Smooth muscle cell (in vitro differentiated cells): ENCODE data around the gene GALNT15. TPM values are rescaled to one million over a fixed set of nuclear protein-coding genes. Genes with fewer than 3 reads are reported as not detected.

Experiments
- DNase-seq: peaks from one replicate; lab custom pipeline; 2025; ENCODE audit not compliant: unreplicated experiment; lab: John Stamatoyannopoulos, UW
- H2AFZ ChIP-seq: fragments of 200-600 bp; sonication (generic); 2 replicates; pipeline ENCODE4 v1.6.0; 2016; ENCODE audit warnings: antibody characterized with exemption, low read depth, mild to moderate bottlenecking
- H3F3A ChIP-seq: fragments of 200-600 bp; sonication (generic); 2 replicates; pipeline ENCODE4 v1.6.0; 2017; ENCODE audit warnings: antibody characterized with exemption, low read depth
- H3K27ac ChIP-seq: fragments of 200-600 bp; sonication (generic); 2 replicates; pipeline ENCODE4 v1.5.1; 2016; ENCODE audit warnings: low read depth, mild to moderate bottlenecking
- H3K27me3 ChIP-seq: fragments of 200-600 bp; sonication (generic); 2 replicates; pipeline ENCODE4 v1.6.1; 2016; ENCODE audit warnings: low read depth, mild to moderate bottlenecking
- H3K36me3 ChIP-seq: fragments of 200-600 bp; sonication (generic); 2 replicates; pipeline ENCODE4 v1.5.1; 2016; ENCODE audit warnings: low read depth
- H3K4me1 ChIP-seq: fragments of 200-600 bp; sonication (generic); 2 replicates; pipeline ENCODE4 v1.5.1; 2016; ENCODE audit warnings: low read depth
- H3K4me2 ChIP-seq: fragments of 200-600 bp; sonication (generic); 2 replicates; pipeline ENCODE4 v1.6.0; 2016; ENCODE audit warnings: mild to moderate bottlenecking
- H3K4me3 ChIP-seq: fragments of 200-600 bp; sonication (generic); 2 replicates; pipeline ENCODE4 v1.5.1; 2016; ENCODE audit warnings: mild to moderate bottlenecking
- H3K79me2 ChIP-seq: fragments of 200-600 bp; sonication (generic); 2 replicates; pipeline ENCODE4 v1.6.0; 2016; ENCODE audit warnings: low read depth, mild to moderate bottlenecking
- H3K9ac ChIP-seq: fragments of 200-600 bp; sonication (generic); 2 replicates; pipeline ENCODE4 v1.6.0; 2016; ENCODE audit warnings: low read depth
- H3K9me3 ChIP-seq: fragments of 200-600 bp; sonication (generic); replicated peaks from 2 replicates; pipeline ENCODE4 v1.5.1; 2016; ENCODE audit warnings: low read depth
- H4K20me1 ChIP-seq: fragments of 200-600 bp; sonication (generic); 2 replicates; pipeline ENCODE4 v1.6.0; 2016; ENCODE audit warnings: low read depth
- WGBS: methylation state at CpG from one replicate; pipeline ENCODE4 v1.1.7; 2016; ENCODE audit warnings: low lambda C conversion rate; 5-methylcytosine and 5-hydroxymethylcytosine counted together
- polyA plus RNA-seq: library from polyadenylated mRNA; unstranded; fragments of >200 nt; fragmentation: Nextera tagmentation; extraction: Ambion mirVana; gene quantifications from 2 replicates; pipeline ENCODE4 v1.2.1, GENCODE V29; 2016
- total RNA-seq: library from RNA; depleted of rRNA; stranded (reverse); fragments of >200 nt; gene quantifications from 2 replicates; pipeline ENCODE4 v1.2.3, GENCODE V29; 2014
- TF ChIP-seq, protein P1 (sequence below): fragments of 200-600 bp; sonication (generic); IDR thresholded peaks from 2 replicates; pipeline ENCODE4 v1.5.1; 2017; ENCODE audit warnings: borderline replicate concordance, mild to moderate bottlenecking, antibody characterized with exemption; ENCODE audit not compliant: insufficient read depth, poor library complexity, severe bottlenecking

The GALNT15 gene
- total and polyA plus RNA-seq, 2 experiments from 2014 or later = 0.45 to 1.3 TPM

DNA sequence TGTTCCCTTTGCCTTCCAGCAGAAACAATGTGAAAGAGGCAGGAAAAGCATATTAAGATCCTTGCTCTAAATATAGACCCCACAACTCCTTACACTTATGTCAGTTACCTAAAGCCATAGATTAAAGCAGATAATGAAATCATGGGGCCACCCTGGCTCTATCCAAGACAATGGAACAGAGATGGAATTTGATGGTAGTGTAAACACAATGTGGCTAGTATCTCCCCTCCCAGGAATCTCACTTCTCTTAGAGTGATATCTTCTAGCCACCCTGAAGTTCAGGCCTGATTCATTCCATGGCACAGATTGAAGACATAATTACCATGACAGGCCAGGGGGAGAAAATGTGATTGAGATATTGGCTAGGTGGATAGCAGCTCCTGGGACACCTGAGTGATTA is 32.6 kb downstream of the GALNT15 start:
- Histone ChIP-seq H3K36me3 (no peaks in the 10 kb centered on the region), H2AFZ (no peak overlapping the region), H4K20me1 (no peaks in the 10 kb centered on the region), H3K4me2 (no peak overlapping the region), H3K9me3 (no peaks in the 10 kb centered on the region), H3K79me2 (no peaks in the 10 kb centered on the region), H3K4me3 (no peak overlapping the region), H3F3A (no peaks in the 10 kb centered on the region), H3K27me3 (no peaks in the 10 kb centered on the region), H3K27ac (no peak overlapping the region), H3K9ac (no peak overlapping the region), H3K4me1 (peaks cover 6% of the 10 kb centered on the region)
- no peak for DNase-seq
- TF ChIP-seq, protein P1, sequence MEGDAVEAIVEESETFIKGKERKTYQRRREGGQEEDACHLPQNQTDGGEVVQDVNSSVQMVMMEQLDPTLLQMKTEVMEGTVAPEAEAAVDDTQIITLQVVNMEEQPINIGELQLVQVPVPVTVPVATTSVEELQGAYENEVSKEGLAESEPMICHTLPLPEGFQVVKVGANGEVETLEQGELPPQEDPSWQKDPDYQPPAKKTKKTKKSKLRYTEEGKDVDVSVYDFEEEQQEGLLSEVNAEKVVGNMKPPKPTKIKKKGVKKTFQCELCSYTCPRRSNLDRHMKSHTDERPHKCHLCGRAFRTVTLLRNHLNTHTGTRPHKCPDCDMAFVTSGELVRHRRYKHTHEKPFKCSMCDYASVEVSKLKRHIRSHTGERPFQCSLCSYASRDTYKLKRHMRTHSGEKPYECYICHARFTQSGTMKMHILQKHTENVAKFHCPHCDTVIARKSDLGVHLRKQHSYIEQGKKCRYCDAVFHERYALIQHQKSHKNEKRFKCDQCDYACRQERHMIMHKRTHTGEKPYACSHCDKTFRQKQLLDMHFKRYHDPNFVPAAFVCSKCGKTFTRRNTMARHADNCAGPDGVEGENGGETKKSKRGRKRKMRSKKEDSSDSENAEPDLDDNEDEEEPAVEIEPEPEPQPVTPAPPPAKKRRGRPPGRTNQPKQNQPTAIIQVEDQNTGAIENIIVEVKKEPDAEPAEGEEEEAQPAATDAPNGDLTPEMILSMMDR = no peak

DNA sequence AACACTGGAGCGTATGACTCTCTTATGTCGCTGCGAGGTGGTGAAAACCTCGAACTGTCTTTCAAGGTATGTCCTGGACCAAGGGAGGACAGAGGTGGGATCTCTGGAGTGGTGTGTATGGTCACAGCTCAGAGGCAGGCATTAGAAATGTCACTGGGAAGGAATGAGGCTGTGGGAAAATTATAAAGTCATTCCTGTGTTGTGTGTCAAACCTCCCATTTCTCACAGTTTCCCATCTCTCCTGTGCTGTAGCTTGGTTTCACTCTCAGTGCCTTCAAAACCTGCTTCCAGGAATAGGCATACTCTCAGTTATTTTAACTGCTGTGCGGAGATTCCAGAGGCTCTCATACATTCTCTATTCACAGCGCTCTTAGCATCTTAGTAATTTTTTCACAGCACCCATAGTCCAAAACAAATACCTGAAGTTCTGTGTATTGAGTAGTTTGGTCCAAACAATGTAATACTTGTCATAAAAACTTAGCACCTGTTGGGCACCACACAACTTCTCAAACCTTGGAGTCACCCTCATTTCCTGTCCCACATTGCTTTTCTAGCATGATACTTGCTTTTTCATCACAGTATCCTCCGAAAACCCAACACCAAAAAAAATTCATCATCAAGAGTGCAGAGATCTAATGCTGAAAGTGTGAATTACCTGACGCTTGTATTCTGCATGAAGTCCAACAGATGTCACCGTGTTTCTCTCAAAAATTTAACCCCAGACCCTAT is 36.9 kb downstream of the GALNT15 start:
- H3K79me2 ChIP-seq = no peaks in the 10 kb centered on the region
- no peak overlapping the region for H3K9ac ChIP-seq
- H3K27me3 ChIP-seq = no peaks in the 10 kb centered on the region
- no peak overlapping the region for H3K4me3 ChIP-seq
- H3K9me3 ChIP-seq = no peaks in the 10 kb centered on the region
- no peaks in the 10 kb centered on the region for H3K36me3 ChIP-seq
- no peaks in the 10 kb centered on the region for H3K4me1 ChIP-seq
- no peaks in the 10 kb centered on the region for H4K20me1 ChIP-seq
- no peaks in the 10 kb centered on the region for H3F3A ChIP-seq
- no peak overlapping the region for H3K4me2 ChIP-seq
- DNase-seq = no peak
- 85% methylated on average over 9 of the region's 9 CpGs for WGBS
- H3K27ac ChIP-seq = no peak overlapping the region
- no peak overlapping the region for H2AFZ ChIP-seq
- TF ChIP-seq, protein P1 = no peak

DNA sequence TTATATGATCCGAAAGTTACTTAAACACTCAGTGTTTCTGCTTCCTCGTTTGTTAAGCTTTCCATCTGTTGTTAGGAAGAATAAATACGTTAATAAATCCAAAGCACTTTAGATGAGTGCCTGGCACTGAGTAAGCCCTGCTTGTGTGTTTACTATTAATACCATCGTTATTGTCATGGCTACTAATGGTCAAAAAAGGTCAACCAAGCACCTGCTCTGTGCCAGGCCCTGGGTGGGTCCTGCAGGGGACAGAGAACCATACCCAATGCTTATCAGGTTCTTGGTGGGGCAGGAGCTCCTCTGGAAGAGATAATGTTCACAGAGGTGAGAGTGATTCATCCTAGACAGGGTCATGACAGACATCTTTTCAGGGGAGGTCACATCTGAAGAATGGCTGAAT is 39.9 kb downstream of the GALNT15 start:
- WGBS = 82% methylated on average over 4 of the region's 4 CpGs
- no peaks in the 10 kb centered on the region for H3K27me3 ChIP-seq
- no peak overlapping the region for H3K4me2 ChIP-seq
- no peaks in the 10 kb centered on the region for H3K36me3 ChIP-seq
- H3K4me3 ChIP-seq = no peak overlapping the region
- H3K79me2 ChIP-seq = no peaks in the 10 kb centered on the region
- TF ChIP-seq, protein P1 = no peak
- no peaks in the 10 kb centered on the region for H3K9me3 ChIP-seq
- no peak overlapping the region for H3K9ac ChIP-seq
- H3F3A ChIP-seq = no peaks in the 10 kb centered on the region
- no peak overlapping the region for H2AFZ ChIP-seq
- no peaks in the 10 kb centered on the region for H4K20me1 ChIP-seq
- DNase-seq = no peak
- H3K4me1 ChIP-seq = no peaks in the 10 kb centered on the region
- H3K27ac ChIP-seq = no peak overlapping the region

DNA sequence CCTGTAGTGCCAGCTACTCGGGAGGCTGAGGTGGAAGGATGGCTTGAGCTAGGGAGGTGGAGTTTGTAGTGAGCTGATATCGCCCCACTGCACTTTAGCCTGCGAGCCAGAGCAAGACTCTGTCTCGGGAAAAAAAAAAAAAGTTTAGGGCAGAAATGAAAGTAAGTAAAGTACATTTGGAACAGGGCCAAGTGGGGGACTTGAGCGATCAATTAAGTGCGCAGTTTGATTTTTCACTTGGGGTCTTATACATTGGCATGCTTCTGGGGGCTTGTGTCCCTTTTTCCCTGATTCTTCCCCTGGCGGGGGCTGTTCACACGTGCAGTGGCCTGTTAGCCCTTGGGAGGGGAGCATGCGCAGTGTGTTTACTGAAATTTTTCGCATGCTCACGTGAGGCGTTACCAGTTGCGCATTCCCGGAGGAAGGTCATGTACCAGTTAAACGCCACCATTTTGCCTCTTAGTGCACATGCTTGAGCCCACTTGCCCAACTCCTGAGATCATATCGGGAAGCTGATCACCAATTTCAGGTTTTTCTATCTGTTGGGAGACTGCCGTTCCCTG is 42.0 kb downstream of the GALNT15 start:
- no peak overlapping the region for H3K27ac ChIP-seq
- no peaks in the 10 kb centered on the region for H4K20me1 ChIP-seq
- H3F3A ChIP-seq = no peaks in the 10 kb centered on the region
- no peak for DNase-seq
- no peaks in the 10 kb centered on the region for H3K36me3 ChIP-seq
- no peaks in the 10 kb centered on the region for H3K27me3 ChIP-seq
- H3K4me2 ChIP-seq = no peak overlapping the region
- 91% methylated on average over 17 of the region's 17 CpGs for WGBS
- H3K79me2 ChIP-seq = no peaks in the 10 kb centered on the region
- no peak overlapping the region for H2AFZ ChIP-seq
- no peak overlapping the region for H3K9ac ChIP-seq
- TF ChIP-seq, protein P1 = no peak
- H3K4me3 ChIP-seq = no peak overlapping the region
- no peaks in the 10 kb centered on the region for H3K4me1 ChIP-seq
- no peaks in the 10 kb centered on the region for H3K9me3 ChIP-seq
